Subcutaneous adipose tissue (tissue), 4 donors: Measurements from ENCODE around the gene TPRN. TPM values are rescaled to one million over a fixed set of nuclear protein-coding genes. Genes with fewer than 3 reads are reported as not detected.

Experiments
- CTCF ChIP-seq: fragments of 450-650 bp; IDR thresholded peaks from one replicate; pipeline ENCODE4 v1.5.1; 2016; ENCODE audit warnings: low read depth, mild to moderate bottlenecking, control low read depth, antibody characterized with exemption, moderate library complexity
- total RNA-seq, 4 donors: library from RNA; depleted of rRNA; stranded (reverse); fragments of >200 nt; gene quantifications; one replicate each; pipeline ENCODE4 v1.1.0, GENCODE V29; 2016

The TPRN gene
- total RNA-seq, 4 donors from 2014 or later: 1.8 to 10.5 (median 4.9) TPM

- no peak for TF ChIP-seq CTCF
Measured at GRCh38 chr9:137243626-137244485, 43.3 kb upstream of the TPRN start.

GRCh38 chr9:137242269-137243203, 42.0 kb upstream of the TPRN start:
- no peak for TF ChIP-seq CTCF

GRCh38 chr9:137241490-137242268, 41.1 kb upstream of the TPRN start:
- no peak for TF ChIP-seq CTCF

DNA sequence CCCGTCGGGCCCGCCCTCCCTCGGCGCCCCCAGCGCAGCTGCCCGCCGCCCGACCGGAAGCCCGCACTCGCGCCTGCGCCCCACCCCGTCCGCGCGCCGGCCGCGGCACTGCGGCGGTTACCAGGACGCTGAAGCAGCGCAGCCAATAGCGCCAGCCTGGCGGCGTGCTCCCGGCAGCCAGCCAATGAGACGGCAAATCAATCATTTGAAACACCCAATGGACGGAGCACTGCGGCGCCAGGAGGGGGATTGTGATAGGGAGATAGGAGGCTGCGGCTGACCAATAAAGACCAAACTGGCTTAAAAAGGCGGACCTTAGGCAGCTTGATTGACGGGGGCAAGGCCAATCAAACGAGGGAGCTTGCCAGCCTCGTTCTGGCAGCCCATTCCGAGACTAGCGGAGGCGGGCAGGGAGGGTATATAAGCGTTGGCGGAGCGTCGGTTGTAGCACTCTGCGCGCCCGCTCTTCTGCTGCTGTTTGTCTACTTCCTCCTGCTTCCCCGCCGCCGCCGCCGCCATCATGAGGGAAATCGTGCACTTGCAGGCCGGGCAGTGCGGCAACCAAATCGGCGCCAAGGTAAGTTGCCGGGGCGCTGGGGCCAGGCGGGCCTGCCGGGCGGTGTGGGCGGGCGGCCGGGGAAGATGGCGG, 40.4 kb upstream of the TPRN start, which contains the start of gene TUBB4B:
Gene TUBB4B, plus strand, starts transcription at position 447 of the 649 bp plus-strand sequence. Its CDS starts 74 bp downstream, at position 521.
- TF ChIP-seq CTCF: no peak

DNA sequence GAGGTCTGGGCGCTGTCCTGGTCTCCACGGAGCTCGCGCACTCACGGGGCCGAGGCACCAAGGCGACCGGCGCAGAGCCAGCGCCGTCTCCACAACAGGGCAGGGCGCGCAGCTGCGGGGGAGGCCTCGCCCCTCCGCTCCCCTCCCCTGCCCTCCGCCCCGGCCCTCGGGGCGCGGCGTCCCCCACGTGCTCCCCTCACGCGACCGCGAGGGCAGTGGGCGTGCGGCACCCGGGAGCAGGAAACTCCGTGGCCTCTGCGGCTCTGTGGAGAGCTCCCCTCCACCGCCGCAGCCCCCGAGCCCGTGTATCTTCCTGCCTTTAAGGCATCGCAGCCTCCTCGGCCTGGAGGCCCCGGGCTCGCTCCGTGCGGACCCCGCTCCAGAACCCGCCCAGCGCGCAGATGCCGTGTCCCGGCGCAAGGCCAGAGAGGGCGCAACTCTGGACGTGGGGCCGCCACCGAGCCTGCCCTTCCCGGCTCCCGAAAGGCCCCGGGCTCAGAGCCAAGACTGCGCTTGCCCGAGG, 39.8 kb upstream of the TPRN start:
- TF ChIP-seq CTCF: no peak
